Measurements from ENCODE around the gene HIPK1. TPM values are rescaled to one million over a fixed set of nuclear protein-coding genes. Genes with fewer than 3 reads are reported as not detected.

Gene HIPK1
- total RNA-seq, 5 donors from 2014 or later (not counting 1 experiment from before 2014, with no cell fraction given): 99.5 to 189 (median 103) TPM

- ChIA-PET CTCF (interaction anchor here (1.5 to 2.8 kb wide), 2 partner anchors 8 to 10 kb away, joined by 5 to 23 read pairs; no protein-coding TSS in a partner anchor), POLR2A (interaction anchor here (0.7 to 6.1 kb wide), 5 partner anchors 8 to 14 kb away, joined by 3 to 86 read pairs (median 6); partner anchors contain the start of gene HIPK1 (in 1 of the 2))
- Mint-ChIP-seq H3K4me1 (peaks cover 80 to 82% (median 82%) of the 10 kb centered on the region in 3 donors), H3K4me3 (peak overlapping the region; percentile 69 to 90 (median 77)), H3K9me3 (no peaks in the 10 kb centered on the region), H3K36me3 (peaks cover 36% of the 10 kb centered on the region), H3K27me3 (no peaks in the 10 kb centered on the region), H3K27ac (peak overlapping the region; percentile 92 to 98)
- DNase-seq (no peak), ATAC-seq (replicated peaks in 1 of 4) (peak in 2 of 4 experiments; percentile 4 to 10)
- Histone ChIP-seq H3K4me1 (ENCODE audit: control insufficient read depth in 1 of 2, extremely low read depth in 1 of 2, insufficient read depth in 2 of 2, low read length in 2 of 2) (peaks cover 54 to 58% of the 10 kb centered on the region in 2 experiments), H3K36me3 (ENCODE audit: control insufficient read depth in 2 of 2, extremely low read depth in 1 of 2, insufficient read depth in 1 of 2, low read length in 1 of 2) (peaks cover 4 to 22% of the 10 kb centered on the region in 2 donors), H3K9me3 (no peaks in the 10 kb centered on the region), H3K4me3 (ENCODE audit: control insufficient read depth in 1 of 2, extremely low read depth in 1 of 2, low read length in 1 of 2) (no peak overlapping the region), H3K27me3 (replicated peaks in 1 of 2; ENCODE audit: control insufficient read depth in 2 of 2, extremely low read depth in 1 of 2, insufficient read depth in 2 of 2, low read length in 1 of 2) (no peaks in the 10 kb centered on the region), H3K27ac (ENCODE audit: low read length) (peak overlapping the region; percentile 68)
- 64% methylated on average over 3 of the region's 7 CpGs for WGBS (ENCODE audit: insufficient coverage)
Measured at GRCh38 chr1:113941245-113941559, 12.1 kb downstream of the HIPK1 start.

DNA sequence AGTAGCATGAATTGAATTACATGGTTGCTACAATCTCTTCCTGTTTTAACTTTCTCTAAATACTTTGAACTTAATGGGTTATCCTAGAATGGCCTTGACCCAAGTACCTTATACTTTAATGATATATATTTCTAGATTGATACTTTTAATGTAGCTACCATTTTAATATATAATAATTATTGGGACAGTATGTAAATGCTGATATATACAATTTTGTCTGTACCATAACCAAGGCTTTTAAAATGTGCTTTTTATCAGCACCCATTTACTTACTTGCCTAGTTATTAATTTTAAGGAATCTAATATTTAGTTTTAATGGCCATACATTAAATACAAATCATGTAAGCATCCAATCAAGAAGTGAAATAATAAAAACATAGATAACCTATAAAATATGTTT is 13.4 kb downstream of the HIPK1 start:
- Histone ChIP-seq H3K36me3 (ENCODE audit: control insufficient read depth in 2 of 2, extremely low read depth in 1 of 2, insufficient read depth in 1 of 2, low read length in 1 of 2) (peaks cover 4 to 22% of the 10 kb centered on the region in 2 donors), H3K4me3 (ENCODE audit: control insufficient read depth in 1 of 2, extremely low read depth in 1 of 2, low read length in 1 of 2) (no peak overlapping the region), H3K9me3 (no peaks in the 10 kb centered on the region), H3K27ac (ENCODE audit: low read length) (no peak overlapping the region), H3K27me3 (replicated peaks in 1 of 2; ENCODE audit: control insufficient read depth in 2 of 2, extremely low read depth in 1 of 2, insufficient read depth in 2 of 2, low read length in 1 of 2) (no peaks in the 10 kb centered on the region), H3K4me1 (ENCODE audit: control insufficient read depth in 1 of 2, extremely low read depth in 1 of 2, insufficient read depth in 2 of 2, low read length in 2 of 2) (peaks cover 55 to 61% of the 10 kb centered on the region in 2 experiments)
- ChIA-PET POLR2A (interaction anchor here (0.5 to 6.1 kb wide), 4 partner anchors 8 to 13 kb away, joined by 3 to 86 read pairs (median 22); partner anchors contain the start of gene HIPK1 (in 1 of the 2)), CTCF (interaction anchor here (0.8 to 1.0 kb wide), 3 partner anchors 10 to 15 kb away, joined by 3 to 4 read pairs (median 3); no protein-coding TSS in a partner anchor)
- peaks cover 32% of the 10 kb centered on the region for H3K36me3 Mint-ChIP-seq
- H3K27ac Mint-ChIP-seq: peak overlapping the region; percentile 50 to 64
- no peaks in the 10 kb centered on the region for H3K27me3 Mint-ChIP-seq
- H3K9me3 Mint-ChIP-seq: no peaks in the 10 kb centered on the region
- no peak for ATAC-seq (replicated peaks in 1 of 4)
- H3K4me1 Mint-ChIP-seq: peaks cover 80 to 83% (median 82%) of the 10 kb centered on the region in 3 donors
- no peak for DNase-seq
- peak overlapping the region in 1 of 3 donors; percentile 52 for H3K4me3 Mint-ChIP-seq

- peaks cover 51 to 61% of the 10 kb centered on the region in 2 experiments for H3K4me1 ChIP-seq (ENCODE audit: control insufficient read depth in 1 of 2, extremely low read depth in 1 of 2, insufficient read depth in 2 of 2, low read length in 2 of 2)
- no peaks in the 10 kb centered on the region for H3K27me3 ChIP-seq (replicated peaks in 1 of 2; ENCODE audit: control insufficient read depth in 2 of 2, extremely low read depth in 1 of 2, insufficient read depth in 2 of 2, low read length in 1 of 2)
- Mint-ChIP-seq H3K9me3 (no peaks in the 10 kb centered on the region), H3K36me3 (peaks cover 32% of the 10 kb centered on the region), H3K27me3 (no peaks in the 10 kb centered on the region), H3K4me3 (peak overlapping the region in 1 of 3 donors; percentile 3), H3K4me1 (peaks cover 80 to 83% (median 82%) of the 10 kb centered on the region in 3 donors), H3K27ac (peak overlapping the region; percentile 48 to 56)
- CTCF ChIA-PET: interaction anchor here (0.5 to 1.0 kb wide), 6 partner anchors 9 to 597 kb away, joined by 3 to 4 read pairs (median 3); partner anchors contain the start of gene AP4B1 (in 1 of the 2)
- no peak overlapping the region for H3K27ac ChIP-seq (ENCODE audit: low read length)
- POLR2A ChIA-PET: interaction anchor here (0.5 to 6.1 kb wide), 5 partner anchors 8 to 13 kb away, joined by 3 to 86 read pairs (median 5); partner anchors contain the start of gene HIPK1 (in 1 of the 2)
- no peaks in the 10 kb centered on the region for H3K9me3 ChIP-seq
- peaks cover 4 to 22% of the 10 kb centered on the region in 2 donors for H3K36me3 ChIP-seq (ENCODE audit: control insufficient read depth in 2 of 2, extremely low read depth in 1 of 2, insufficient read depth in 1 of 2, low read length in 1 of 2)
- ATAC-seq (replicated peaks in 1 of 4): no peak
- no peak overlapping the region for H3K4me3 ChIP-seq (ENCODE audit: control insufficient read depth in 1 of 2, extremely low read depth in 1 of 2, low read length in 1 of 2)
- no peak for DNase-seq
Measured at GRCh38 chr1:113943028-113943811, 14.1 kb downstream of the HIPK1 start.

DNA sequence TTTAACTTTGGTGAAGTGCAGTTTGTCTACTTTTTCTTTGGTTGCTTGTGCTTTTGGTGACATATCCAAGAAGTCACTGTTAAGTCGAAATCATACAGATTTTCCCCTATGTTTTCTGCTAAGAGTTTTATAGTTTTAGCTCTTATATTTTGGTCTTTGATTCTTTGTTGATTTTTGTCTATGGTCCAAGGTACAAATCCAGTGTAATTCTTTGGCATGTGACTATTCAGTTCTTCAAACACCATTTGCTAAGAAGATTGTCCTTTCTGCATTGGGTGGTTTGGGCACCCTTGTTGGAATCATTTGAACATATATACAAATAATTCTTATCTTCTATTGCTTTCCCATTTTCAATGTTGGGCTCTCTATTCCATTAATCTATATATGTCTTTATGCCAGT is 16.2 kb downstream of the HIPK1 start:
- Histone ChIP-seq H3K27me3 (replicated peaks in 1 of 2; ENCODE audit: control insufficient read depth in 2 of 2, extremely low read depth in 1 of 2, insufficient read depth in 2 of 2, low read length in 1 of 2) (no peaks in the 10 kb centered on the region), H3K4me1 (ENCODE audit: control insufficient read depth in 1 of 2, extremely low read depth in 1 of 2, insufficient read depth in 2 of 2, low read length in 2 of 2) (peaks cover 50 to 57% of the 10 kb centered on the region in 2 experiments), H3K27ac (ENCODE audit: low read length) (no peak overlapping the region), H3K4me3 (ENCODE audit: control insufficient read depth in 1 of 2, extremely low read depth in 1 of 2, low read length in 1 of 2) (no peak overlapping the region), H3K9me3 (no peaks in the 10 kb centered on the region), H3K36me3 (ENCODE audit: control insufficient read depth in 2 of 2, extremely low read depth in 1 of 2, insufficient read depth in 1 of 2, low read length in 1 of 2) (peaks cover 4 to 22% of the 10 kb centered on the region in 2 donors)
- Mint-ChIP-seq H3K4me1 (peaks cover 82 to 83% (median 82%) of the 10 kb centered on the region in 3 donors), H3K9me3 (no peaks in the 10 kb centered on the region), H3K27ac (peak overlapping the region; percentile 96 to 99), H3K4me3 (peak overlapping the region in 1 of 3 donors; percentile 79), H3K27me3 (no peaks in the 10 kb centered on the region), H3K36me3 (peaks cover 33% of the 10 kb centered on the region)
- POLR2A ChIA-PET: interaction anchor here (2.9 to 6.6 kb wide), 3 partner anchors 11 to 15 kb away, joined by 20 to 221 read pairs (median 59); partner anchors contain the start of gene HIPK1 (in 2 of the 2)
- CTCF ChIA-PET: interaction anchor here (0.5 to 5.6 kb wide), 6 partner anchors 12 to 162 kb away, joined by 3 to 86 read pairs (median 6); partner anchors contain the start of gene HIPK1 (in 1 of the 2)
- ATAC-seq (replicated peaks in 1 of 4) (no peak), DNase-seq (no peak)
- WGBS (ENCODE audit: insufficient coverage): no CpG with 5 or more reads among the region's 1 CpG

GRCh38 chr1:113946112-113946511 is 17.0 kb downstream of the HIPK1 start:
- Mint-ChIP-seq H3K27me3 (no peaks in the 10 kb centered on the region), H3K27ac (peak overlapping the region; percentile 96 to 99), H3K4me1 (peaks cover 80 to 82% (median 81%) of the 10 kb centered on the region in 3 donors), H3K36me3 (peaks cover 25% of the 10 kb centered on the region), H3K4me3 (peak overlapping the region; percentile 49 to 79 (median 63)), H3K9me3 (no peaks in the 10 kb centered on the region)
- Histone ChIP-seq H3K36me3 (ENCODE audit: control insufficient read depth in 2 of 2, extremely low read depth in 1 of 2, insufficient read depth in 1 of 2, low read length in 1 of 2) (peaks cover 2 to 18% of the 10 kb centered on the region in 2 donors), H3K4me3 (ENCODE audit: control insufficient read depth in 1 of 2, extremely low read depth in 1 of 2, low read length in 1 of 2) (no peak overlapping the region), H3K4me1 (ENCODE audit: control insufficient read depth in 1 of 2, extremely low read depth in 1 of 2, insufficient read depth in 2 of 2, low read length in 2 of 2) (peaks cover 46 to 54% of the 10 kb centered on the region in 2 experiments), H3K27me3 (replicated peaks in 1 of 2; ENCODE audit: control insufficient read depth in 2 of 2, extremely low read depth in 1 of 2, insufficient read depth in 2 of 2, low read length in 1 of 2) (no peaks in the 10 kb centered on the region), H3K9me3 (no peaks in the 10 kb centered on the region), H3K27ac (ENCODE audit: low read length) (peak overlapping the region; percentile 84)
- ChIA-PET CTCF (interaction anchor here (0.5 to 5.6 kb wide), 18 partner anchors 9 to 188 kb away, joined by 3 to 86 read pairs (median 4); partner anchors contain the start of genes HIPK1 (in 2 of the 2) and RSBN1 (in 1 of the 2)), POLR2A (interaction anchor here (0.5 to 6.6 kb wide), 12 partner anchors 8 to 1118 kb away, joined by 3 to 221 read pairs (median 5); partner anchors contain the start of gene HIPK1 (in 2 of the 2))
- WGBS (ENCODE audit: insufficient coverage): 29% methylated on average over 1 of the region's 1 CpG
- DNase-seq (peak in 2 of 35 experiments; percentile 10 to 32), ATAC-seq (replicated peaks in 1 of 4) (peak in 3 of 4 experiments; percentile 45 to 56 (median 46))
